Kidney glomerular epithelial cell (primary cell): ENCODE data around the gene COL16A1.

Experiments
- DNase-seq: peaks from one replicate; lab custom pipeline; 2025; lab: John Stamatoyannopoulos, UW

COL16A1 gene

GRCh38 chr1:31706384-31707058 is 2.7 kb upstream of the COL16A1 start:
- no peak for DNase-seq

- DNase-seq = no peak
These were observed 1.5 kb upstream of the COL16A1 start for GRCh38 chr1:31705080-31705866.

GRCh38 chr1:31704271-31705079 is 658 bp upstream of the COL16A1 start:
- DNase-seq = no peak

- DNase-seq = no peak
These were observed 897 bp downstream of the COL16A1 start for GRCh38 chr1:31702836-31703404.

GRCh38 chr1:31701091-31701736 is 2.6 kb downstream of the COL16A1 start:
- DNase-seq = peak; percentile 91

- no peak for DNase-seq
These were observed 3.2 kb downstream of the COL16A1 start for GRCh38 chr1:31700468-31701090.

- no peak for DNase-seq
These were observed 4.4 kb downstream of the COL16A1 start for GRCh38 chr1:31699341-31699891.

- DNase-seq = no peak
These were observed 6.3 kb downstream of the COL16A1 start for GRCh38 chr1:31697369-31697984.

- DNase-seq = no peak
These were observed 7.6 kb downstream of the COL16A1 start for GRCh38 chr1:31696242-31696641.

GRCh38 chr1:31695327-31695726 is 8.5 kb downstream of the COL16A1 start:
- no peak for DNase-seq

- DNase-seq = no peak
These were observed 8.9 kb downstream of the COL16A1 start for GRCh38 chr1:31694964-31695313.

- no peak for DNase-seq
These were observed 9.5 kb downstream of the COL16A1 start for GRCh38 chr1:31694069-31694963.

GRCh38 chr1:31693231-31693630 is 10.6 kb downstream of the COL16A1 start:
- no peak for DNase-seq

- DNase-seq = no peak
These were observed 11.9 kb downstream of the COL16A1 start for GRCh38 chr1:31691951-31692350.

GRCh38 chr1:31691446-31691845 is 12.4 kb downstream of the COL16A1 start:
- no peak for DNase-seq

GRCh38 chr1:31690921-31691320 is 12.9 kb downstream of the COL16A1 start:
- DNase-seq = no peak

GRCh38 chr1:31689854-31690253 is 14.0 kb downstream of the COL16A1 start:
- DNase-seq = peak; percentile 64

- no peak for DNase-seq
These were observed 14.4 kb downstream of the COL16A1 start for GRCh38 chr1:31689379-31689778.

- no peak for DNase-seq
These were observed 15.4 kb downstream of the COL16A1 start for GRCh38 chr1:31688233-31688918.
